Measurements from ENCODE around the gene CORO1A.
"Not testable (repeated sequence)": the region's sequence is repeated elsewhere in the genome, so short reads cannot be mapped to it uniquely, and the experiment has no call there.

Gene CORO1A

DNA sequence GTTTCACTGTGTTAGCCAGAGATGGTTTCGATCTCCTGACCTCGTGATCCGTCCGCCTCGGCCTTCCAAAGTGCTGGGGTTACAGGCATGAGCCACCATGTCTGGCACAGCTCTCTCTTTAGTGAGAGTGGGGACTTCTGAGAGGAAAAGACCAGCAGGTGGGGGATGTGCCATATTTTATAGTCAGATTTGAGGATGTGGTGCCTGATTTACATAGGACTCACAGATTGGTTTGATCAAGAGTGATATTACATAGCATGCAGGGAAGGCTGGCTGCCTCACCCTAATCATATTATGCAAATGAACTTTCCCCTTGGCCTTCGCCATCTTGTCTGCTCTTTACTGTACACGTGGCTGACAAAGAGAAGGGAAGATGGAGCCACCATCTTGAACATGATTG is 32.3 kb upstream of the CORO1A start:
- no peak for DNase-seq (ENCODE audit: low read depth)
- in situ Hi-C loops (cut with HindIII; ENCODE audit: low sequenced_read_pairs) = no loop called here
- TF ChIP-seq CTCF (IDR thresholded peaks at IDR 0.05; ENCODE audit: low read depth, low read length, missing control alignments) = no peak

DNA sequence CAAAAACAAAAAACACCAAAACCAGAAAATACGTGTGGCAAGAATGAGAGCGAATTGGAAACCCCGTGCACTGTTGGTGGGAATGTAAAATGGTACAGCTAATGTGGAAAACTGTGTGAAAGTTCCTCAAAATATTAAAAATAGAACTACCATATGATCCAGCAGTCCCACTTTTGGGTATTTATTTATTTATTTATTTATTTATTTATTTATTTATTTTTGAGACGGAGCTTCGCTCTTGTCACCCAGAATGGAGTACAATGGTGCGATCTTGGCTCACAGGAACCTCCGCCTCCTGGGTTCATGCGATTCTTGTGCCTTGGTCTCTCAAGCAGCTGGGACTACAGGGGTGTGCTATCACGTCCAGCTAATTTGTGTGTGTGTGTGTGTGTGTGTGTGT is 30.9 kb upstream of the CORO1A start:
- H3K4me3 ChIP-seq (ENCODE audit: low read depth, low read length) = no peak overlapping the region
- in situ Hi-C loops (cut with HindIII; ENCODE audit: low sequenced_read_pairs) = no loop called here
- no peak for TF ChIP-seq CTCF (IDR thresholded peaks at IDR 0.05; ENCODE audit: low read depth, low read length, missing control alignments)
- no peak for DNase-seq (ENCODE audit: low read depth)

More for the DNA sequence above, 32.3 kb upstream of the CORO1A start:
- H3K4me3 ChIP-seq (ENCODE audit: low read depth, low read length) = no peak overlapping the region

- no peak for TF ChIP-seq CTCF (IDR thresholded peaks at IDR 0.05; ENCODE audit: low read depth, low read length, missing control alignments)
- no peak overlapping the region for H3K4me3 ChIP-seq (ENCODE audit: low read depth, low read length)
- in situ Hi-C loops (cut with HindIII; ENCODE audit: low sequenced_read_pairs) = no loop called here
- DNase-seq (ENCODE audit: low read depth) = no peak
Observed at GRCh38 chr16:30155188-30155587, 28.2 kb upstream of the CORO1A start.

- DNase-seq (ENCODE audit: low read depth) = no peak
- in situ Hi-C loops (cut with HindIII; ENCODE audit: low sequenced_read_pairs) = no loop called here
- H3K4me3 ChIP-seq (ENCODE audit: low read depth, low read length) = no peak overlapping the region
- TF ChIP-seq CTCF (IDR thresholded peaks at IDR 0.05; ENCODE audit: low read depth, low read length, missing control alignments) = no peak
Observed at GRCh38 chr16:30157214-30157613, 26.2 kb upstream of the CORO1A start.

GRCh38 chr16:30163538-30163937 is 19.9 kb upstream of the CORO1A start:
- TF ChIP-seq CTCF (IDR thresholded peaks at IDR 0.05; ENCODE audit: low read depth, low read length, missing control alignments) = no peak
- in situ Hi-C loops (cut with HindIII; ENCODE audit: low sequenced_read_pairs) = no loop called here
- DNase-seq (ENCODE audit: low read depth) = no peak
- no peak overlapping the region for H3K4me3 ChIP-seq (ENCODE audit: low read depth, low read length)

DNA sequence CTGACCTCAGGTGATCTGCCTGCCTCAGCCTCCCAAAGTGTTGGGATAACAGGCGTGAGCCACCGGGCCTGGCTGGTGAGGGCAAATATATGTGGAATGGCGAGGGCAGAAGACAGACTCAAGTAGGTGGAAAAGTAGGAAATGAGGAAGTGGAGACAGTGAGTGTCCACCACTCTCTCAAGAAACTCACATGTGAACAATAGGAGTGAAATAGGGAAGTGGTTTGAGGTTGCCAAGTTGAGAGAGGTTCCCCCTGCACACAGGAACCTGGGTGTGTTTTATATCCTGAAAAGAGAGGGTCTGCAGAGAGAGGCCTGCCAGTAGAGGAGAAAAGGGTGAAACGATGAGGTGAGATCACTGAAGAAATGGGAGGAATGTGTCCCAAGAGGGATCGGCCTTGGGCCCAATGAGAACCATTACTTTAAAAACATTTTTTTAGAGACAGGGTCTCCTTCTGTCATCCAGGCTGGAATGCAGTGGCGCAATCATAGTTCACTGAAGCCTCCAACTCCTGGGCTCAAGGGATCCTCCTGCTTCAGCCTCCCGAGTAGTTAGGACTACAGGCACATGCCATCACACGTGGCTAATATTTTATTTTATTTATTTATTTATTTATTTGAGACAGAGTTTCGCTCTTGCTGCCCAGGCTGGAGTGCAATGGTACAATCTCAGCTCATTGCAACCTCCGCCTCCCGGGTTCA is 17.1 kb upstream of the CORO1A start:
- no peak for DNase-seq (ENCODE audit: low read depth)
- H3K4me3 ChIP-seq (ENCODE audit: low read depth, low read length) = no peak overlapping the region
- TF ChIP-seq CTCF (IDR thresholded peaks at IDR 0.05; ENCODE audit: low read depth, low read length, missing control alignments) = no peak
- in situ Hi-C loops (cut with HindIII; ENCODE audit: low sequenced_read_pairs) = no loop called here

DNA sequence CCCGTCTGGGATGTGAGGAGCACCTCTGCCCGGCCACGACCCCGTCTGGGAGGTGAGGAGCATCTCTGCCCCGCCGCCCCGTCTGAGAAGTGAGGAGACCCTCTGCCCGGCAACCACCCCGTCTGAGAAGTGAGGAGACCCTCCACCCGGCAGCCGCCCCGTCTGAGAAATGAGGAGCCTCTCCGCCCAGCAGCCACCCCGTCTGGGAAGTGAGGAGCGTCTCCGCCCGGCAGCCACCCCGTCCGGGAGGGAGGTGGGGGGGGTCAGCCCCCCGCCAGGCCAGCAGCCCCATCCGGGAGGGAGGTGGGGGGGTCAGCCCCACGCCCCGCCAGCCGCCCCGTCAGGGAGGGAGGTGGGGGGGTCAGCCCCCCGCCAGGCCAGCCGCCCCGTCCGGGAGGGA is 14.7 kb upstream of the CORO1A start:
- in situ Hi-C loops (cut with HindIII; ENCODE audit: low sequenced_read_pairs); DNase-seq (ENCODE audit: low read depth): not testable (repeated sequence)

GRCh38 chr16:30169416-30169815 is 14.0 kb upstream of the CORO1A start:
- DNase-seq (ENCODE audit: low read depth); H3K4me3 ChIP-seq (ENCODE audit: low read depth, low read length); in situ Hi-C loops (cut with HindIII; ENCODE audit: low sequenced_read_pairs): not testable (repeated sequence)

More for the DNA sequence above, 14.7 kb upstream of the CORO1A start:
- not testable (repeated sequence) for H3K4me3 ChIP-seq (ENCODE audit: low read depth, low read length)

DNA sequence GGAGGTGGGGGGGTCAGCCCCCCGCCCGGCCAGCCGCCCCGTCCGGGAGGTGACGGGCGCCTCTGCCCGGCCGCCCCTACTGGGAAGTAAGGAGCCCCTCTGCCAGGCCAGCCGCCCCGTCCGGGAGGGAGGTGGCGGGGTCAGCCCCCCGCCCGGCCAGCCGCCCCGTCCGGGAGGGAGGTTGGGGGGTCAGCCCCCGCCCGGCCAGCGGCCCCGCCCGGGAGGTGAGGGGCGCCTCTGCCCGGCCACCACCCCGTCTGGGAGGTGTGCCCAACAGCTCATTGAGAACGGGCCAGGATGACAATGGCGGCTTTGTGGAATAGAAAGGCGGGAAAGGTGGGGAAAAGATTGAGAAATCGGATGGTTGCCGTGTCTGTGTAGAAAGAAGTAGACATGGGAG is 13.3 kb upstream of the CORO1A start:
- H3K4me3 ChIP-seq (ENCODE audit: low read depth, low read length); DNase-seq (ENCODE audit: low read depth); in situ Hi-C loops (cut with HindIII; ENCODE audit: low sequenced_read_pairs): not testable (repeated sequence)

Measured in astrocyte of the cerebellum (primary cell).